Common myeloid progenitor, CD34-positive (primary cell): Measurements from ENCODE around the gene CCDC12.
"Not testable (repeated sequence)": the region's sequence is repeated elsewhere in the genome, so short reads cannot be mapped to it uniquely, and the experiment has no call there.

Experiments
- CTCF ChIA-PET: fragments of 350-600 bp; sonication (Branson Sonifier 250); formaldehyde crosslinking; loops from one replicate; lab custom pipeline; 2021; ENCODE audit warnings: antibody characterized with exemption; lab: Charles Lee
- POLR2A ChIA-PET: fragments of 350-600 bp; sonication (Branson Sonifier 250); formaldehyde crosslinking; loops from one replicate; lab custom pipeline; 2021; ENCODE audit warnings: antibody characterized with exemption; lab: Charles Lee
- DNase-seq, 3 donors: peaks; one replicate each; pipeline versions ENCODE4 v3.0.0 to v3.0.0-alpha.2; 2013
- H3K27ac ChIP-seq, 2 experiments: 1 replicate in 1 of 2; 2 replicates in 1 of 2; pipeline ENCODE4 v1.7.0; 2013; ENCODE audit warnings: inconsistent platforms in 2 of 2, low read length in 2 of 2, mild to moderate bottlenecking in 2 of 2, low read depth in 1 of 2, moderate library complexity in 1 of 2; ENCODE audit not compliant: severe bottlenecking in 2 of 2, insufficient read depth in 1 of 2, poor library complexity in 1 of 2
- H3K27me3 ChIP-seq, 5 experiments: replicated peaks in 2 of 5; 1 replicate in 3 of 5; 2 replicates in 2 of 5; pipeline versions ENCODE4 v1.6.1 to v1.7.0; 2013; ENCODE audit warnings: low read length in 4 of 5, mild to moderate bottlenecking in 2 of 5, moderate library complexity in 2 of 5, inconsistent platforms in 1 of 5; ENCODE audit not compliant: insufficient read depth in 5 of 5, control insufficient read depth in 4 of 5
- H3K36me3 ChIP-seq, 4 experiments: 1 replicate in 2 of 4; 2 replicates in 2 of 4; pipeline versions ENCODE4 v1.6.1 to v1.7.0; 2013; ENCODE audit warnings: low read length in 3 of 4, control low read depth in 1 of 4, mild to moderate bottlenecking in 1 of 4; ENCODE audit not compliant: control insufficient read depth in 4 of 4, insufficient read depth in 4 of 4
- H3K4me1 ChIP-seq, 4 experiments: 1 replicate in 3 of 4; 2 replicates in 1 of 4; pipeline versions ENCODE4 v1.6.1 to v1.7.1; 2013; ENCODE audit warnings: low read length in 3 of 4, mild to moderate bottlenecking in 3 of 4, control low read depth in 1 of 4, inconsistent platforms in 1 of 4, moderate library complexity in 1 of 4; ENCODE audit not compliant: control insufficient read depth in 4 of 4, insufficient read depth in 4 of 4; ENCODE audit errors: control extremely low read depth in 1 of 4
- H3K4me3 ChIP-seq, 7 experiments: 1 replicate in 4 of 7; 2 replicates in 3 of 7; pipeline versions ENCODE4 v1.5.1 to v1.7.0; 2013; ENCODE audit warnings: mild to moderate bottlenecking in 7 of 7, low read length in 6 of 7, moderate library complexity in 6 of 7, inconsistent platforms in 2 of 7, low read depth in 2 of 7, control low read depth in 1 of 7; ENCODE audit not compliant: insufficient read depth in 4 of 7, control insufficient read depth in 1 of 7; ENCODE audit errors: extremely low read depth in 1 of 7
- H3K9me3 ChIP-seq, 5 experiments: 1 replicate in 4 of 5; 2 replicates in 1 of 5; pipeline versions ENCODE4 v1.6.1 to v1.7.1; 2013; ENCODE audit warnings: low read length in 4 of 5, mild to moderate bottlenecking in 2 of 5, inconsistent platforms in 1 of 5, low read depth in 1 of 5, moderate library complexity in 1 of 5; ENCODE audit not compliant: control insufficient read depth in 4 of 5, insufficient read depth in 2 of 5; ENCODE audit errors: control extremely low read depth in 1 of 5
- WGBS: methylation state at CpG from one replicate; pipeline ENCODE4 v1.1.5; 2013; ENCODE audit not compliant: insufficient coverage; 5-methylcytosine and 5-hydroxymethylcytosine counted together

The CCDC12 gene

GRCh38 chr3:46916278-46916677, 60.3 kb downstream of the CCDC12 start:
- peaks cover 0 to 14% (median 3%) of the 10 kb centered on the region in 5 experiments for H3K9me3 ChIP-seq
- no peak overlapping the region for H3K4me3 ChIP-seq
- no peak overlapping the region for H3K27ac ChIP-seq
- ChIA-PET POLR2A (no interaction called here), CTCF (interaction anchor here (0.8 kb wide), 1 partner anchor 44 kb away, joined by 3 read pairs; no protein-coding TSS in a partner anchor)
- H3K36me3 ChIP-seq: peaks cover 18 to 51% (median 40%) of the 10 kb centered on the region in 4 experiments
- no peak for DNase-seq
- peaks cover 0 to 2% (median 0%) of the 10 kb centered on the region in 4 experiments for H3K4me1 ChIP-seq
- no peaks in the 10 kb centered on the region for H3K27me3 ChIP-seq
- 100% methylated on average over 1 of the region's 1 CpG for WGBS

GRCh38 chr3:46915297-46915822, 61.2 kb downstream of the CCDC12 start:
- Histone ChIP-seq H3K9me3 (peaks cover 0 to 14% (median 3%) of the 10 kb centered on the region in 5 experiments), H3K36me3 (peaks cover 15 to 42% (median 32%) of the 10 kb centered on the region in 4 experiments), H3K27me3 (no peaks in the 10 kb centered on the region), H3K27ac (no peak overlapping the region), H3K4me3 (no peak overlapping the region), H3K4me1 (peaks cover 0 to 2% (median 0%) of the 10 kb centered on the region in 4 experiments)
- ChIA-PET POLR2A (no interaction called here), CTCF (interaction anchor here (0.8 to 1.5 kb wide), 5 partner anchors 9 to 93 kb away, joined by 3 to 5 read pairs (median 3); no protein-coding TSS in a partner anchor)
- DNase-seq: no peak
- WGBS: 92% methylated on average over 7 of the region's 8 CpGs

DNA sequence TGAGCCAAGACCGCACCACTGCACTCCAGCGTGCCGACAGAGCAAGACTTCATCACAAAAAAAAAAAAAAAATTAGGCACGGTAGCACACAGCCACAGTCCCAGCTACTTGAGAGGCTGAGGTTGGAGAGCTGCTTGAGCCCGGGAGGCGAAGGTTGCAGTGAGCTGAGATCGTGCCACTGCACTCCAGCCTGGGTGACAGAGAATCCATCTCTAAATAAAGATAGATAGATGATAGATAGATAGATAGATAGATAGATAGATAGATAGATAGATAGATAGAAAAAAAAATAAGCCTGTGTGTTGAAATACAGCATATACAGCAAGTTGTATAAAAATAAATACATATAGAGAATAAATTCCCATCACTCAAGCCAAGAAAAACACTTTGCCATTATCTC, 61.7 kb downstream of the CCDC12 start:
- POLR2A ChIA-PET: no interaction called here

GRCh38 chr3:46913644-46914043, 62.9 kb downstream of the CCDC12 start:
- ChIA-PET POLR2A (no interaction called here), CTCF (interaction anchor here (0.8 to 2.6 kb wide), 10 partner anchors 9 to 464 kb away, joined by 3 to 8 read pairs (median 4); no protein-coding TSS in a partner anchor)
- no peak overlapping the region for H3K27ac ChIP-seq
- peaks cover 0 to 10% (median 3%) of the 10 kb centered on the region in 4 experiments for H3K4me1 ChIP-seq
- H3K36me3 ChIP-seq: peaks cover 8 to 26% (median 16%) of the 10 kb centered on the region in 4 experiments
- WGBS: 68% methylated on average over 7 of the region's 8 CpGs
- DNase-seq: no peak
- no peak overlapping the region for H3K4me3 ChIP-seq
- peaks cover 0 to 9% (median 2%) of the 10 kb centered on the region in 5 experiments for H3K9me3 ChIP-seq
- H3K27me3 ChIP-seq: no peaks in the 10 kb centered on the region

More for the DNA sequence above, 61.7 kb downstream of the CCDC12 start:
- peaks cover 15 to 37% (median 27%) of the 10 kb centered on the region in 4 experiments for H3K36me3 ChIP-seq
- no peak for DNase-seq
- H3K4me1 ChIP-seq: peaks cover 0 to 4% (median 1%) of the 10 kb centered on the region in 4 experiments
- CTCF ChIA-PET: interaction anchor here (1.0 to 1.5 kb wide), 5 partner anchors 8 to 462 kb away, joined by 3 to 5 read pairs (median 3); no protein-coding TSS in a partner anchor
- H3K27me3 ChIP-seq: no peaks in the 10 kb centered on the region
- WGBS: 100% methylated on average over 2 of the region's 7 CpGs
- H3K27ac ChIP-seq: no peak overlapping the region
- H3K4me3 ChIP-seq: no peak overlapping the region
- peaks cover 0 to 14% (median 3%) of the 10 kb centered on the region in 5 experiments for H3K9me3 ChIP-seq

GRCh38 chr3:46912986-46913385, 63.6 kb downstream of the CCDC12 start:
- Histone ChIP-seq H3K27ac (no peak overlapping the region), H3K4me3 (no peak overlapping the region), H3K36me3 (peaks cover 3 to 19% (median 10%) of the 10 kb centered on the region in 4 experiments), H3K9me3 (peaks cover 0 to 3% (median 0%) of the 10 kb centered on the region in 5 experiments), H3K4me1 (peaks cover 0 to 10% (median 3%) of the 10 kb centered on the region in 4 experiments), H3K27me3 (no peaks in the 10 kb centered on the region)
- CTCF ChIA-PET: interaction anchor here (0.8 to 2.6 kb wide), 7 partner anchors 10 to 456 kb away, joined by 3 to 8 read pairs (median 4); no protein-coding TSS in a partner anchor
- DNase-seq: no peak
- POLR2A ChIA-PET: no interaction called here
- no CpG with 5 or more reads among the region's 3 CpGs for WGBS

- H3K27me3 ChIP-seq, H3K4me3 ChIP-seq, H3K9me3 ChIP-seq, DNase-seq, H3K27ac ChIP-seq, H3K36me3 ChIP-seq, H3K4me1 ChIP-seq, POLR2A ChIA-PET: not testable (repeated sequence)
- 95% methylated on average over 10 of the region's 10 CpGs for WGBS
- CTCF ChIA-PET: interaction anchor here (1.0 to 1.6 kb wide), 4 partner anchors 19 to 208 kb away, joined by 3 to 5 read pairs (median 4); no protein-coding TSS in a partner anchor
Measured at GRCh38 chr3:46910914-46911313, 65.6 kb downstream of the CCDC12 start.
